ENCODE measurements around the gene AKAP12.

The AKAP12 gene

DNA sequence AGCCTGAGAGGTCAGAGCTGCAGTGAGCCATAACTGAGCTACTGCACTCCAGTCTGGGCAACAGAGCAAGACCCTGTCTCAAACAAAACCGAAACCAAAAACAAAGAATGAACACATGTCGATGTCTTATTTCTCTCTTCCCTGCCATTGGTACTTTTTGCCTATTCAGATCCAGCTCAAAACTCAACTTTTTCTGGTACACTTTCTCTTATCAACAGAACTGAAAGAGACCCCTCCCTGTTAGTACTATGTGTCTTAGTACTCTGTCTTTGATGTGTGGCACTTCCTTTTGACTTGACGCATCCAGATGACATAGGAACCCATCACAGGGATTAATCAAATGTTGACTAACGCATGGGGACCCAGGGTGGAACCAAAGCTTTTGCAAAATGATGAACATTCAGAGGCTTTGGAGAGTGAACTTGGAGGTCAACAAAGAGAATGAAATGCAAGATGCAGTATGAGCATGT is 44.8 kb downstream of the AKAP12 start:
- no peak for DNase-seq

DNA sequence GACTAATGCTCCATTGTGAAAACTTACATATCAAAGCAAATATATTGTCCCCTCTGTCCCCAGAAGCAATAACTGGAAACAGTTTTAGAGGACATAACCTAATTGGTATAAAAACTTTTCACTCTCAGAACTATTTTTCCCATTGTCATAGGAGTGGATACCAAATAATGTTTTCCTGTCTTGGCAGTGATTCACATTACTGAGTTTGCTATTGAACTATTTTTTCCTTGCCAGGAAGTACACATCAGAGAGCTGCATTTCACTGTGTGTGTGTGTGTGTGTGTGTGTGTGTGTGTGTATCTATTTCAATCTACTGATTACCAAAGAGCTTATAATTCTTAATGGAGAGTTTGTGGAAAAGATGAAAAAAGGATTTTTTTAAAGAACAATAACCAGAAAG is 45.4 kb downstream of the AKAP12 start:
- DNase-seq: no peak

DNA sequence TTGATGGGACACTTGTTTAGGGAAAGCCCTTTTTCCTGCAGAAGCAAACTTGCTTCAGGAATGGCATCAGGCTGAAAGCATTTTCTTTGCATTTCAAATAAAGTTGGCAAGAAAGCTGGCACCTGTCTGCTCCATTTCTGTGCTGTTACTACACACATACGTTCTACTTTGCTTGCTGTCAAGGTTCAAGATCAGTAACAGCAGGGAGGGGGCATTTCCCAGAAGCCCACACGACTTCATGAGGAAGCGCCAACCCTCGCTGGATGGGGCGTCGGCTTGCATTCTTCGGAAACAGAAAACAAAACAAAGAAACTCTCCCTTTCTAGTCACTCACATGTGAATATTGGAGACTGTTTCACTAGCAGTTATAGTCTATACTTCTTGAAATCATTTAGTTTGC is 46.4 kb downstream of the AKAP12 start:
- DNase-seq: no peak

DNA sequence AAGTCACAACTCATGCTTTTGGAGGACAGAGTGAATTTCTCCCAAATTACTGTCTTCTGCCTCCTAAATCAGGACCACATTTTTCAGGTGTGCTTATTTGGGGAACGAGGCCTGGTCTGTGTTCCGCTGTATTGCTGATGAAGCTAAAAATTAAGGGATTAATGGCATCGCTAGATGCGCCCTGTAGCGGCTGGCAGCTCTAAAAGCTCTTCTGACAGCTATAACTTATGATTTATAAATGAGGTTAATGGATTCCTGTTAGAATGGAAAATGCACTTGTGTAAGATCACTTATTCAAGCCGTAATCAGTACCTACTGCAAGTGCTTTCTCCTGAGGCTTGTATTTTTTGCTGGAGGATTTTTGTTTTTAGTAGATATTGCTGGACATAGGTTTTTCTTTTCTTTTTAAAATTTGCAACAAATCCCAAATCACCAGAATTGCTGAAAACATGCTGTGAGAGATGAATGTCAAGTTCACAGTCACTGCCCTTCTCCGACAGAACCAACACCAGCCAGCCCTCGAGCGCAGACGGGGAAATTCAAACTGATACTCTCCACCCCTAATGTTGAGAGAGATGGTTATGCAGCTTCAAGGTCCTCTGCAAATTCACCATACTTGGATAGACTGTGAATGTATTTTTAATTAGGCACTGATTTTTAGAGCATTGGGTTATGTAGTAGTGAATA is 49.1 kb downstream of the AKAP12 start:
- DNase-seq: no peak

DNA sequence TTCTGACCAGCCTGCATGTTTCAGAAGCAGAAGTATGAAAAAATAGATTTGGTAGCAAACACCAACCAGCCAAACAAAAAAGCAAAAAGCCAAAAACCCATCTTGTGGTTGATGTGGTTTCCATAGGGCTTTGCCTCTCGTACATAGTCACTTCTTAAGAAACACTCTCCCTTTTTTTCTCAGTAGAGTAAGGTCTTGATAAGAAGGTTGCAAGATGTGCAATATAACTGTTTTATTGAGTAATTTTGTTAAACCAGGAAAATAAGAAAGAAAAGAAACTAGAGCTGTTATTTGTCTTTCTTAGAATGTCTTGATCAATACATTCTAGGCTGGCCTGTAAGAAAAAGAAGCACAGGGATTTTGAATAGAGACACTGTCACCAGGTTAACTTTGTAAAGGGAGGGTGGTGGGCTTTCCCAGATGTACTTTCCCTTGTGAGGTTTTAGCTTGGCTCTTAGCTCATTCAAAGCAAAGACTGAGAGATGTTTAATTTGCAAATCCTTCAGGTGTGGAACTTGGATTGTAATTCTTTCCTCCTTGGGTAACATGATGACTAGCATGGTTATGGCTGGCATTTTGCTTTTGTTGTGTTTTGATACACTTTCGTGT is 49.7 kb downstream of the AKAP12 start:
- no peak for DNase-seq

DNA sequence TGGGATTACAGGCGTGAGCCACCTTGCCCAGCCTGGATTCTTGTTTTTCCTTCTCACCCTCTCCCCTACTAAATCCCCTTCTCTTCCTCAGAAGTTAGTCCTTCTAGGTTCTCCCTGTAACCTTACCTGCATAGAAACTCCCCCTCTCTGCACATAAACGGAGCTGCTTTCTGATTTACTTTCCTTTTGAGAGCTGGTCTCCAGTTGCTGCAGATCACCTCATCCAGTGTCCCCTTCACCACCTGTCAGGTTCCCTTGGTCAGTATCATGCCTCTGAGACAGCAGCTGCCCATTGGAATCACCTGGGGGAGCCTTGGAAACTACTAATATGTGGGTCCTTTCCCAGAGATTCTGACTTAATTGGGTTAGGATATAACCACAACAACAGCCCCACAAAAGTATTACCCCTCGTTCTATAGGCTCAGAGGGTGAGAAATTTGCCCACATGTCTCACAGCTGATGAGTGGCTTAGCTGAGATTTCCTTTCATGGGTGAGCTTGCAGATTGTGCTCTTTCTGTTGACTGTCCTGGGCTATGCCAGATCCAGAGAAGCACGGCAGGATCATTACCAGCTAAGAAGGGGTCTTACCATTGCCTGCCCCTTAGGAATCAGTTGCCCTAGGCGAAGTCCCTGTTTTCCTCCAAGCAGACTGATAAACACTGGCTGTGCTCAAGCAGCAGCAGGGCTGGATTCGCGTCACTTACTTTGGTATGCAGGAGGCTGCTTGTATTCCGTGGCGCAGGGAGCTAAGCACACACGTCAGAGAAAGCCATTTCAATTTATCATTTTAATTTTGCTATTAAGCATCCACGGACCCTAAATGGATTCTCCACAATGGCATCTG is 51.3 kb downstream of the AKAP12 start:
- DNase-seq: no peak

DNA sequence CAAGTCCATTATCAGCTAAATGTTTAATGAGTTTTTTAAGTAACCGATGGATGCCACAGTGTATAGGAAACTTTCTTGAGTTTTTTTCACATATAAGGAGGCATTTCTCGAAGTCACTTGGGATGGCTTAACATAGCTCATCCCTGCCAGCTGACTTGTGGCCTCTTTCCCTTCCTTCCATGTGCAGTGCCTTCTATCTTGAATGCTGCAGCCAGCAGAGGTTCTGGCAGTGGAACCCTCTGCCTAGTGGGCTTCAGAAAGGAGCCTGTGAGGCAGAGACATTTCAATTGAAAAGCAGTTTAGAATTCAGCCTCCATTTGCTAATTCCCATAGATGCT is 51.9 kb downstream of the AKAP12 start:
- DNase-seq: no peak

DNA sequence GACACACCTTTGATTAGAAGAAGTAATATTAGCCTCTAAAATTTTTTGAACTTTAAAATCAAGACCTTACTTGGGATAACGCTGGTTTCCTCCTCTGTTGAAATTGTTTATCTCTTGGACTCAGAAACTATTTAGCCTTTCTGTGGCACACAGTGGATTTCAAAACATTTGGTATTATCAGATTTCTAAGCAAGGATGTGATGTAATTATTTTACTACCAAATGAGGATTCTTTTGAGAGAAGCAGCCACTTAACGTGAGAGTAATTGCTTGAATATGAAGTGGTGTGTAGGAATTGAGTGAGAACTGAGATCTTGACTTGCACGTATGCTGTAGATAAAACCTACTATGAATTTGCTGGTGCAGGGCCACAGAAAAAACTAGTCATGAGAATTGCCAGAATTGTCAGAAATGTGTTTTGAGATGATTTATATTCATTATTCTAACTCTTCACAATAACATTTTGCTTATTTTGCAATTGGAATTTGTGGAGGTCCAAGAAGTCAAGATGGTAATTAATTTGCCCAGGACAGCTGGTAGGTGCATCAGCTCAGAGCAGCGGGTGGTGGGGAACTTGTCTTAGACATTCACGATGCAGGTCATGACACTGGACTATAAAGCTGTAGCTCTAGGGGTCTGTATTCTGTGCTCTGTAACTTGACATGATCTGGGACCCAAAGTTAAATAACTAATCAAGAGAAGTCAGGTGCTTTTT is 53.4 kb downstream of the AKAP12 start:
- DNase-seq: no peak

DNA sequence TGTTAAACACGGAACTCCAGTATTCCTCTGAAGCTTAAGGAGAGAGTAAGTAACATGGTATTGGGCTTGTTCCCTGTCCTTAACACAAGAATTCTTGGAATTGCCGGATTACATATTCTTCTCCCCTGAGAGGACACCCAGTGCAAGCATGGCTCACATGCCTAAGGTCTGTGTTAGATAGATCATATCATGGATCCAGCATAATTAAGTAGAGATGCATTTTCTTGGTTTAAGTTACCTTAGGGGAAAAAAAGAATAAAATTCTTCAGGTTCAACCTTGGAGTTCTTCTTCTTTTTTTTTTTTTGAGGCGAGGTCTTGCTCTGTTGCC is 53.9 kb downstream of the AKAP12 start:
- DNase-seq: no peak

DNA sequence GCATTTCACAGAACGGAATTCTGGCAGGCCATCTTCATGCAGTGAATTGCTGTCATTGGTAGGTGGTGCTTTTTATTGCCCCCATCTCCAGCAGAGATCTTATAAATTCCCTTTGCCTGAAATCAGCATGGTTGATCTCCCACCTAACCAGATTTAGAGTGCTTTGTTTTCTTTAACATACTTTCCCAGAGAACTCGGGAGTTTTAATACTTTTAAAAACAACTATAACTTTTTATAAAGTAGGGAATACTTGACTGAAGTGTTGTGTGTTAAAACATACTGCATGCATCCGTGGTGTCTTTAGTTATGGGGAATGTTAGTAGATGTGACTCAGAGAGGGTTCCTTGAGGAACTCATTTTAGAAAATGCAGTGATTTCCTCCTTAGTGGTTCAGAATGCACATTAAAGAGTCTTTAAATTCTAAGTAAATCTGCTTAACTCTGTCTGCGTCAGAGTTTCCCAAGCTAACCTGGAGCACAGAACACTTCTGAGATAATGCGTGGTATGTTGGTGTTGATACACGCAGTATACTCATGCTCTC is 54.9 kb downstream of the AKAP12 start:
- no peak for DNase-seq

DNA sequence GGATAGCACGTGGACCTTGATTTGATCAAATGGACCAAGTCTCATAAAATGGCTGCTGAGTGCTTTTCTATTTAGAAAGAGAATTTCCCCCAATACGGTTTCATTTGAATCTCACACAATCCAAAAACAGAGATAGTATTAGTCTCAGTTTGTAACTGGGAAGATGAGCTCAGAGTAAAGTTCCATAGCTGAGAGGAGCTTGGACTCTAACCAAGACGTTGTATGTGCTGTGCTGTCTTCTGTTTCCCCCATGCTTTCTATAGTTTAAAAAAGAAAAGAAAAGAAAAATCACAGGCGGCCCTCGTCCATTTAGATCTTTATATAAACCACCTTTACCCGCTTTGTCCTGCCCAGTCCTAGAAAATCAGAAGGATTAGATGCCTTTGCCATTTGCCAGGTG is 58.1 kb downstream of the AKAP12 start:
- DNase-seq: no peak

DNA sequence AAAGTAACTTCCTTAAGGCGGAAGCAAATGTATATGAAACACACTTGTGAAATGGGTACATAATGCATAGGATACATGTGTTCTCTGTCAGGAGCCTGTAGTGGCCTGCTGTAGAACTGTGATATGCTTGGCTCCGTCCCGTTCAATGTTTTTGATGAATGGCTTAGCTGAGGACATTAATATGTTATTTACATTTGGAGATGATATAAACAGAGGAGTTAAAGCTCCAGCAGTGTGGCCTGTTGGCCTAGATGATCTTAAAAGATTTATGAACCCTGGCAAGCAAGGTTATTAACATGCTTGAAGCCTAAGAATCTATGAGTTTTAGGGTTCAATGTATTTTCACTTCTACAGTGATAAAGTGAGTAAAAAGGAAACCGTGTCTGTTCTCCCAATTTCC is 59.2 kb downstream of the AKAP12 start:
- DNase-seq: no peak

DNA sequence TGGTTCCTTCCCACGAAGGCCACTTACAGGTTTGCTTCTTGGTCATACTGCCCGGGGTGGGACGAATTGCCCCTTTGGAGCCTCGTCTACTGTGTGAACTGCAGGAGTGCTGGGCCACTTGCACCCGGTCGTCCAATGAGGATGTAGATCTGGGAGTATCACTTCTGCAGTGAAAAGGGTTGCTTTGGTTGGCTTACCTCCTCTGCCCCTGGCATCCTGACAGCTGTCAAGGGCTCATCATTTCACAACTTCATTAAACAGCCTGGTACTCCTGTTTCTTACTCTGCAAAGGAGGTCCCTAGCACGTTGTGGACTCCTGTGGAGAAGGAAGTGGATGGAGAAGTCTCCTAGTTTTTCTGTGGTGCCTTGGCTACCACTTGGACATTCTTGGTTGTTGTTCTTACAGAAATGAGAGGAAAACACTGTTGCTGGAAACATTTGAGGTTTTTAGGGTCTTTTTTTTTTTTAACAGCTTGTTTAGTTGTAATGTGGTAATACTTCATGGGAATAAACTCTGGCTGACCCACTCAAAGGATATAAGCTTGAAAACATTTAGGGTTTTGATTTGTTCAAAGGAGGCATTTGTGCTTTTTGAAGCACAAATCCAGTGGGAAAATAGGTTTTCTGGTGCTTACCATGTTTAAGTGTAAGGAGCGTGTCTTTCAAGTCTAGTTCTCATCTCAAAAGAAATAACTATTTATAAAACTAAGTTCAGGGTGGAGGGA is 60.7 kb downstream of the AKAP12 start:
- DNase-seq: no peak

DNA sequence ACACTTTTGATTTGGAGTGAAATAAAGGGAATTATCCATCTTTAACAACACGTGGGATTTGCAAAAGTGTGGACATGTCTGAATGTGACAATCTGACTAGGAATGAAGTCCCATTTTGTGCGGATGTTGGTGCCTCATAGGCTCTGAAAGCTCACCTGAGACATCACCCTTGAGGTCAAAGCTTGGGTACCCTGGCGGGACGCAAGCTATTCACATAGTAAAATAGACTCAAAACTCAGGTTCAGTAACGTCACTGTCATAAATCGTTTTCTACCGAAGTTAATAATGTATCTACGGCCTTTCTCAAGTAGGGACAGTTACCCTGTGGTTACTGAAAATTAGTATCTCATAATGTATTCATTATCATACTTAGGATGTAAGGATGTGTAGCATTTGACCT is 61.8 kb downstream of the AKAP12 start:
- no peak for DNase-seq

DNA sequence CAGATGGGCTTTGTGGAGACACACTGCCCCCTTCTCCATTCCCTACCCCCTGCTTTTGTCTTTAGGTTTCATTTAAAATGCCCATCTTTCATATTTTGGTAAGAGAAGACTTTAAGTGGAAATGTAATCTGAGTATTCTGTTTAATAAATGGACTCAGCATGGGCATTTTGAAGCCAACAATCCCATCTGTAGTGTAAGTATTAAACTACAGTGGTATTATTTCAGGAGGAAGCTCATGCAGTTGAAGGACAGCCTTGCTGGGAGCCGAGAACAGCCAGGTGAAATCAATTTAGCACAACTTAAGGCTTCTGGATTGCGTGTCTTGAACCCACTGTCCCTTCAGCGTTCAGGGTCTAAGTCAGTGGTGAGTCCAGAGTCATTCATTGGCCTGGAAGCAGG is 63.5 kb downstream of the AKAP12 start:
- no peak for DNase-seq

DNA sequence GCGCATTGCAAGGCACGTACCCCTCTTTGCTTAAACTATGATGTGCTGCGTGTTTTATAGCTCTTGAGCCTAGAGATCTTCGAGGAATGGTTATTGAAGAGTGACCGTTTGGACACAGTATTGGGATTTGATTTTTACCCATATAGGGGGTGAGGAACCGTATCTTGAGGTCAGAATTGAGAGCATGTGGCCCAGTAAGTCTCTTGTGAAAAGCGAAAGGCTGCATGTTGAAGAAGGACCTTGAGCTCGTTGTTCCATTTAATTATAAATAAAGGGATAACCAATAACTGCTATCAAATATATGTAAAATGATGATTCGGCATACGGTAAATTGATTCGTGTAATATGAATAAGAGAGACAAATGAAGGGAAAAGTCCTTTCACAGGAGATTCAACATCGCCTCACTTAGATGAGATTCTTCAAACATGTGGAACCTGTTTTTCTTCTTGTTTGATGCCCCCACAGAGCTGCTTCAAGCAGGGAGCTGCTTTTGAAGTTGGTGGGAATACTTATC is 66.6 kb downstream of the AKAP12 start:
- no peak for DNase-seq

DNA sequence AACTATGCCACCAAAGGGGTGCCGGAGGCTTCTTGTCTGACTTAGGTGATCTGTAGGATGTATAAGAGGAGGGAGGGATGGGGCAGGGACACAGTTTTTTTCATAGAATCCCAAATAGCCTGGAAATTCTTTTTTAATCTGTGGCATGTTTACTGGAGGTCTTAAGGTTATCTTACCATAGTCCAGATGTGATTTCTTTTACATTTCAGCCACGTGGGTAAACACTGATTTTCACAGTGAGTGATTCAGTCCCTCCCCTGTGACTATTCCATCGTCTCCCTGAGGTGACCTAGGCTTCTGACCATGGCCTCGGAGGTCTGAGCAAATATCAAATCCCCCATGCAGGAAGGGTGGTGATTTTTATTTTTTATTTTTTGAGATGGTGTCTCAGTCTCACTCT is 67.7 kb downstream of the AKAP12 start:
- DNase-seq: no peak

DNA sequence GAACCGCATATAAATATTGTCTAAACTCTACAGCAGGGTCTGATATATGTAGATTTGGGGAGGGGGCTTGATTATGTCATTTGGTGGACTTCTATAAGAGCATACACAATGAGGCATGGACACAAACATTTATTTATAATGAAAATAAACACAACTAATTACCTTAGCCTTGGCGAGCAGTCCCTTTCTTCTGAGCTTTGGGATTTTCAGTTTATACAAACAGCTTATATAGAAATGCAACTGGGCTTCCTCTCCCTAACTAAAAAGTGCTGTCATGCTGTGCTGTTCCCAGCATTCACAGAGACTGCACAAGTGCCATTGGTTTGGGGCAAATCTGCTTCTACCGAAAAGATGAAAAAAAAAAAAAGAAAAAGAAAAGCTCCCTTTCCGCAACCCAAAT is 69.9 kb downstream of the AKAP12 start:
- no peak for DNase-seq

DNA sequence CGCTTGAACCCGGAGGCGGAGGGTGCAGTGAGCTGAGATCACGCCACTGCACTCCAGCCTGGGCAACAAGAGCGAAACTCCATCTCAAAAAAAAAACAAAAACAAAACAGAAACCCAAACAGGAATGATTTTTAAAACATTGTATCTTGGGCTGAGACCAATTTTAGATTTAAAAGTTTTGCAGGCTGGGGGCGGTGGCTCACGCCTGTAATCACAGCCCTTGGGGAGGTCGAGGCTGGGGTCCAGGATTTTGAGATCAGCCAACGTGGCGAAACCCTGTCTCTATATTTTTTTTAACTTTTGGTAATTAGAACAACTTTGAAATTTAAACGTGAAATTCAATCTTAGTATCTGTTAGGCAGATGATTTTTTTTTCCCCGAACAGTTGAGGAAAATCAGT is 70.5 kb downstream of the AKAP12 start:
- no peak for DNase-seq

DNA sequence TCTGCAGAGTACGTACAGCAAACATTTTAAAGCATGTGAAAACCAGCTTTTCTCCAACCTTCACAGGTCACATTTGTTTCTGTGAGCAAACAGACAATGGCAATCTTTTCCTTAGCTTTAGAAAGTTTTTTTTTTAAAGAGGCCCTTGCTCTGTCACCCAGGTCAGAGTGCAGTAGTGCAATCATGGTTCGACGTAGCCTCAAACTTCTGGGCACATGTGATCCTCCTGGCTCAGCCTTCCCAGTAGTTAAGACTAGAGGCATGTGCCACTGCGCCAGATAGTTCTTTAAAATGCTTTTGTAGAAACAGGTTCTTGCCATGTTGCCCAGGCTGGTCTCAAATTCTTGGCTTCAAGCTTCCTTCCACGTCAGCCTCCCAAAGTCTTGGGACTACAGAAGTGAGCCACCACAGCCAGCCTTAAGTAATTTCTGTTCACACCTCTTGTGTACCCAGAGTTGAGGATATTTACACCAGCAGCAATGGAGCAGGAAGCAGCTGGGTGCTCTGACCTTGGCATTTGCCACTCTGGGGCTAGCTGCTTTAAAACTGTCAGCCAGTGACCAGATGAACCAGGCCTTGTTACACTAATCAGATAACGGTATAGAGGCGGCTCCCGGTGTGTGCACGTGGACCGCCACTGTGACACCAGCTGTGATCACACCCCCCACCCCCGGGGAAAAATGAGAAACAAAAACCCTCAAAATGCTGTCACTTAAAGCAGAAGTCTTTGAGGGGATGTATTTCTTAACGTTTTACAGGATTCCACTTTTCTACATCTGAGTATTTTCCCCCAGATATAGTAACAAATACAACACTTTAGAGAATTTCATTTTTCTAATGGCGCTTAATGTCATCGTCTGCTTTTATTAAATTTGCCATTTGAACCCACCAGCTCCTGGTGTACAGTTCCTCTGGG is 71.3 kb downstream of the AKAP12 start:
- DNase-seq: no peak

DNA sequence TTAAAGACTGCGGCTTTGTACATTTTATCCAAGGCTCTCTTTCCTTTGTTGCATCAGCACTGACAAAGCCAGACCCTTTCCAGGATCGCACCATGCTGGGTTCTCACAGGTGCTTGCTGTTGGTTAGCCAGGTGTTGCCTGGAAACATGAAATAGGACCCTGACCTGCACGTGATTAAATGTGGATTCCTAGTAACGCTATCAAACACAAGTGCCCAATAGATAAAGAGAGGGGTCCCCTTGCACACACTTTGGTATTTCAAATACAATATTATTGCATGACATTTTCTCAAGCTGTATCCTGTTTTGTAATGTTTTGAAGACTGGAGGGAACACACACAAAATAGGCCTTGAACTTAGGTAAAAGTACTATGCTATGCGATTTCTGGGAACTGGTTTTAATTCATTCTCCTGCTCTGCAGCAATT is 73.3 kb downstream of the AKAP12 start:
- no peak for DNase-seq

Measured in effector CD4-positive, alpha-beta T cell (primary cell).